HG03045 (cell line): ENCODE data around the gene FGG.

ENCODE experiments used
- ATAC-seq: cut with Tn5 transposase; IDR thresholded peaks from one replicate; pipeline ENCODE4 v1.9.1; 2021; ENCODE audit warnings: mild to moderate bottlenecking, moderate library complexity; ENCODE audit not compliant: unreplicated experiment

Gene FGG

DNA sequence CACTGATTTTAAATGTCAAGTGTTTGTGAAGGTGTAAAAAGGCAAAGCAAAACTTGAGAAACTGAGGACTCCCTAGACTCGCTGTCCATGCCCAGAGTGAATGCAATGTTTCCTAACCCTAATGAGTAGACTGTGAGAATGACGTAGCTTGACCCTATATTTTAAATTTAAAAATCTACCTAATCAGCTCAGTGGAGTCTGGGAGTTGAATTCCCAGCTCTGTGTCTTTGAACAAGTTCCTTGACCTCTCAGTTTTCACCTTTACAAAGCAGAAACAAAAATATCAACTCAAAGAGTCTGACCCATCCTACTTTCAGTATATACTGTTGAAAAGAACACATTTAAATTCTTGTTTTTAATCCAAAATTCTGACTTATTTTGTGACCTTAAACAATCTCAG is 24.3 kb downstream of the FGG start:
- ATAC-seq = no peak

DNA sequence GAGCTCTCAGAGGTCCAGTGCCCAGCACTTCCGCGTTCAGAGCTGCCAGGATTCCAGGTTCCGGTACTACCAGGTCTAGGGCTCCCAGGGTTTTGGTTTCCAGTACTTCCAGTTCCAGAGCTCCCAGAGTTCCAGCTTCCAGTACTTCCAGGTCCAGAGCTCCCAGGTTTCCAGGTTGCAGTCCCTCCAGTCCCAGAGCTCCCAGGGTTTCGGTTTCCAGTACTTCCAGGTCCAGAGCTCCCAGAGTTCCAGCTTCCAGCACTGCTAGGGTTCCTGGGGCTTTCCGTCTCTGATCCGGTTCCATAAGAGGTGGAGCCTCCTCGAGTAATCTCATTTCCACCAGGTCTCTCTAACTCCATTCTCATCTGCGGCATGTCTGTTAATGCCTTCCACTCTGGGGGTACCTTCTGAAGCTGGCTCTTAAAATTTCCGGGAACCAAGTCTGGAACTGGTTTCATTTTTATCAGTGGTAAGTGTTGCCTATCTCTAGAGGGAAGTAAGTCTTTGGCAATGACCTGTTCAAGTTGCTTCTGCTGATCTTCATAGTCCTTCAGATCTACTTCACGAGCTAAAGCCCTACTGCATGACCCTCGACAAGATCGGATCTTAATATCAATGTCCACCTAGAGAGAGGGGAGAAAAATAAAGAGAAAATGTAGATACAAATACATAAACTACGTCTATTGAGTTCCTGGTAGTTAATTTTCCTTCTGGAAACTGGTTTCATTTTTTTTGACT is 26.0 kb downstream of the FGG start:
- no peak for ATAC-seq

DNA sequence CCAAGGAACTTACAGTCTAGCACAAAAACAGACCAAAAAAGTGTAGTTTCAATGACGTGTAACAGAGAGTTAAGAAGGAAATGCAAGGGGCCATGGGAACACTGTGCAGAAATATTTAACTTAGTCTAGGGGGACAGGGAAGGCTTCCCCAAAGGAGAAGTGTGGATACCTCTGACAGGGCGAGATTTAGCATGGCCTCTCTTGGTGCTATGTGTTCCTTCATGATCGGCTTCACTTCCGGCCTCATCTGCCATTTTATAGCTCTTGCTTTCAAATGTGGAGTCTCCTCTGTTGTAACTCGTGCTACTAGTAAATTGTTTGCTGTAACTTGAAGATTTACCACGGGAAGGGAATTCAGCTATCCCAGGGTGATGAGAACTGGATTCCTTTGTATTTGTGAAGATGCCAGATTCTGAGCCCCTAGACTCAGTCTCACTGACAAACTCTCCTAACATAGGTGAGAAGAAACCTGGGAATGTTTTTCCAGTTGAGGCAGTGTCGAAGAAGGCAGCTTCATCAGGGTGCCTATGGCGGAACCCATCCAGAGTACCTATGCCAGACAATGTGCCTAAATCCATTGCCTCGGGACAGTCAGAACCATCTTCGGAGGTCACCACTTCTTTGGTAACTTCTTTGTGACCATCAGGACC is 27.0 kb downstream of the FGG start:
- ATAC-seq = no peak

DNA sequence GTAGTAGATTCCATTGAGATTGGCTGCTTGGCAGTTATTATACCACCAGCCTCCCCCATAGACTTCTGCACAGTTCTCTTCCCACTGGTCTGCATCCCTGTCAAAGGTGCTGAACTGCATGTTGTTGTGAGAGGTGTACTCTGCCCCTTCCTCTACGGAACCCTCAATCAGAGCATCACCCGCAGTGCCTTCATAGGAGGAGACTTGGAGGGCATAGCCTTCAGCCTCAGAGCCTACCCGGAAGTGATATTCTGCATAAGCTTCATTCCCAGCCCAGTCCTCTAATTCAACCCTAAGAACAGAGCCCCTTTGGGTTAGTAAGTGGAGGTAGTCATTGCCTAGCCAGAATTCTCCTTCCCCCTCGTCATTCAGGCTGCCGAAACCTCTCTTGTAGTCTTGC is 28.2 kb downstream of the FGG start:
- no peak for ATAC-seq

DNA sequence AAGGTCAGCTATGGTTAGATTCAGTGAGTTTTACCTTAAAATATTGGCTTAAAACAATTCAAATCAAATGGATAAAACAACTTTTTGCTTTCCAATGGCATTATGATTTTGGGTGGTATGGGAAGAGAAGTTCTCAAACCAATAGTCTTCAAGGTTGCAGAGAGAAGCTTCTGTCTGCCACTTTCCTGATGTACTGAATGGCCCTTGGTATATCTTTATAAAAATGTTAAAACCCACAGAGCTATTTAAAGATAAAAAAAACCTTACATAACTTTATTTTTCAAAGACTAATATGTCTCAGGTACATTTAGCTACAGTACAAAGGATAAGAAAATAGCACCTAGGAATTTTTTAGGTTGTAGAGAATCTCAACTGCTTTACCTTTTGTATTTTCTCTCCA is 28.8 kb downstream of the FGG start:
- no peak for ATAC-seq

DNA sequence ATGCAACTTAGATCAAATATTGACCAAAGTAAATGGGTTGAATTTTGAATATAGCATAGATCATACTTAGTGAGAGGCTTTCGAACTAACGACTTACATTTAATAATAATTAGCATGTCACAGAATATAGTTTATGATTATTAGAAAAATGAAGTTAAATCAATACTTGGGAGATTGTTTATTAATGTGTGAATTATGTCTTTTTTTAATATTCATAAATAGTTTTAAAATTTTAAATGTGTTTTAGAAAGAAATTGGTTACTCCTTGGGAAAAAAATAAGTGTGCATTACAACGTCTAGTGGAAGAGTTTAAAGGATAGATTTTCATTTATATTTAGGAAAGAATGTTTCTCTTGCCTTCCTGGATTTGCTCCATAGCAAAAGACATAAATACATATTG is 29.2 kb downstream of the FGG start:
- no peak for ATAC-seq

DNA sequence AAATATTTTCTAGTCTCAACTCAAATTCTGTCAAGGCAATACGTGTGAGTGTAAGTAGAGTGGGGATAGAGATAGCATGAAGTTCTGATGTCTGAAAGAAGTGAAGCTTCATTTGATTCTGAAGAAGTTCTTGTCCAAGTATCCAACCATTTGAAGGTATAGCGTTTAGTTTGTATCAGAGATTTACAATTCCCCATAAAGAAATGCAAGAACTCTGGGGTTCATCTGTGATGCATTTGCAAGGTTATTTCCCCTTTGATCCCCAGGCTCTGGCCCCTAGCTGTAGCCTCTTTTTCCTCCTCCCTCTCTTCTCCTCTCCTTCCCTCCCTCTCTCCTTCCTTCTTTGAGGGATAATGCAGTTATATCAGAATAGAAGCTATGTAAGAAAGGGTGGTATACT is 29.7 kb downstream of the FGG start:
- no peak for ATAC-seq

DNA sequence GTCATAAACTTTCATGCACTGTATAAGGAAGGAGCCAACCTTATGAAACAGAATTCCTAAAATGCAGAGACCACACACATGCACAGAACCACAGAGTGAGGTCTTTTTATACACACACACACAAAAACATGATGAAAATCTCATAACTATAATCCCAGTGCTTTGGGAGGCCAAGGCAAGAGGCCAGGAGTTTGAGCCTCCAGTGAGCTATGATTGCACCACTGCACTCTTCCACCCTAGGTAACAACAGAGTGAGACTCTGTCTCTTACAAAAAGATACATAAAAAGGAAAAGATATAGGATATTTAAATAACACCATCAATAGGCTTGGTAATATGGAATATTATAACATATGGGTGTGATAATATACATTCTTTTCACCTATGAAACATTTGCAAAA is 32.5 kb downstream of the FGG start:
- no peak for ATAC-seq

DNA sequence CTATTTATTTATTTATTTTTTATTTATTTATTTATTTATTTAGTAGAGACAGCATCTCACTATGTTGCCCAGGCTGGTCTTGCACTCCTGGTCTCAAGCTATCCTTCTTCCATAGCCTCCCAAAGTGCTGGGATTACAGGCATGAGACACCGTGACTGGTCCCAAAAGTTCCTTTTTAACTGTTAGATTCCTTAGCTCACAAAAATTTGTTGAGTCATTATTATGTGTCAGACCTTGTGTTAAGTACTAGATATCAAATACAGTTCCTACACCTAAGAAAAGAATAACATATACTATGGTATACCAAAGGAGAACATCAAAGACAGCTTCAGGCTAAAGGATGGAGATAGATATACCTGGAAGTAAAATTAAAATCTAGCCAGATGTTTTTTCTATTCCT is 33.5 kb downstream of the FGG start:
- ATAC-seq = no peak

DNA sequence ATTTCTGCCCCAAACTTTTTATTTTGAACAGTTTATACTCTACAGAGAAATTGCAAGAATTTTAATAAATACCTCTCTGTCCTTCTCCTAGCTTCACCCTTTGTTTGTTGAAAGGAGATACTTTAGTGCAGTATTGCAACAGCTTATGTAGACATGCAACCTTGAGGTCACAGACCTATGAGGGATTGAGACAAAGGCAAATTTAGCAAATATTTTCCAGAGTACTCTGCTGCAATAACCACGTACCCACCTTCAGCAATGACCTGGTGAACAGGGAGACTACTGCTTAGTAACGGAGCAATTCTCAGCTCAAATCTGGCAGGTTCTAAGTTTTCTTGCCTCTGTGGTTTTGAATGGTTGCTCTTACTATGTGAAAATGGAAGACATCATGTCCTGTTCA is 35.1 kb downstream of the FGG start:
- ATAC-seq = no peak

DNA sequence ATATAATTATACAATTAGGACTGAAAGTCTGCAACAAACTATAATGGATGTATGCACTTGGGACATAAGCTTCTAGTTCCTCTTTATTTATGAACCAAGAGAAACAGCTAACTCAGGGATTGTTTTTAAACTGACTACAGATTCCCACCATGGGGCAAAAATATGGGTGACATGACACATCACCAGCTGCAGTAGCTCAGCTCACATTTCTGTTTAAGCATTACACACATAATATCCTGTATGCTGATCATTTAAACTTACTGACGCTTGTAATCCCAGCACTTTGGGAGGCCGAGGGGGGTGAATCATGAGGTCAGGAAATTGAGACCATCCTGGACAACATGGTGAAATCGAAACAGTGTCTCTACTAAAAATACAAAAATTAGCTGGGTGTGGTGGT is 38.1 kb downstream of the FGG start:
- no peak for ATAC-seq

DNA sequence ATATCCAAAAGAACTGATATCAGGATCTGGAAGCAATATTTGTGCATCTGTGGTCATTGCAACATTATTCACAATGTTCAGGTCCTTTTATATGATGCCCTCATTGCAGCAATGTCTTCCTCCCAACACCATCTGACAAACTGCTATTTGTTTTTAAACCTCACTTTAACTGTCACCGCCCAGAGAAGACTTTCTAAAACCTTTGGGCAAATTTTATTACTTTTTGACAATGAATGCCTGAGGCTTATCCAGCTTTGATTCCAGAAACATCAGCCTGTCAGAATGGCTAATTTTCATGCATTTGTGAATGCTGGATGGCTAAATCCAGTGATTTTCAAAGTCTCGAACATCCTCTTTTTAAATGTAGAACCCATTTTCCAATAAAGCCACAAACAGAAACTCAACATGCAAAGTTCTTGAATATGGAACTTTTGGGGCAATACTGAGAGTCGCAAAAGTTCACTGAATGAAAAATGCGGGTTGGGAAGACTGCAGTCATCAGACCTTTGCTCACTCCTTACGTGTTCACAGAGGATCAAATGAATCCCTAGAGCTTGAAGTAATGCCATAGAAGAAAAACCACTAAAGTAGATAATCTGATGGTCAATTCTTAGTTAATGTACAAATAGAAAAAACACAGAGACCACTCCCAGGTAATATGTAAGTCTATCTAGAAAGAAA is 39.1 kb downstream of the FGG start:
- no peak for ATAC-seq

DNA sequence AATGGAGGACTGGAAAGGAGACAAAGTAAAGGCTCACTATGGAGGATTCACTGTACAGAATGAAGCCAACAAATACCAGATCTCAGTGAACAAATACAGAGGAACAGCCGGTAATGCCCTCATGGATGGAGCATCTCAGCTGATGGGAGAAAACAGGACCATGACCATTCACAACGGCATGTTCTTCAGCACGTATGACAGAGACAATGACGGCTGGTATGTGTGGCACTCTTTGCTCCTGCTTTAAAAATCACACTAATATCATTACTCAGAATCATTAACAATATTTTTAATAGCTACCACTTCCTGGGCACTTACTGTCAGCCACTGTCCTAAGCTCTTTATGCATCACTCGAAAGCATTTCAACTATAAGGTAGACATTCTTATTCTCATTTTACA is 42.9 kb downstream of the FGG start:
- no peak for ATAC-seq

DNA sequence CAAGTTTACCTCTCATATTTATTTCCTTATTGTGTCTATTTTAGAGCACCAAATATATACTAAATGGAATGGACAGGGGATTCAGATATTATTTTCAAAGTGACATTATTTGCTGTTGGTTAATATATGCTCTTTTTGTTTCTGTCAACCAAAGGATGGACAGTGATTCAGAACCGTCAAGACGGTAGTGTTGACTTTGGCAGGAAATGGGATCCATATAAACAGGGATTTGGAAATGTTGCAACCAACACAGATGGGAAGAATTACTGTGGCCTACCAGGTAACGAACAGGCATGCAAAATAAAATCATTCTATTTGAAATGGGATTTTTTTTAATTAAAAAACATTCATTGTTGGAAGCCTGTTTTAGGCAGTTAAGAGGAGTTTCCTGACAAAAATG is 43.4 kb downstream of the FGG start:
- ATAC-seq = no peak

DNA sequence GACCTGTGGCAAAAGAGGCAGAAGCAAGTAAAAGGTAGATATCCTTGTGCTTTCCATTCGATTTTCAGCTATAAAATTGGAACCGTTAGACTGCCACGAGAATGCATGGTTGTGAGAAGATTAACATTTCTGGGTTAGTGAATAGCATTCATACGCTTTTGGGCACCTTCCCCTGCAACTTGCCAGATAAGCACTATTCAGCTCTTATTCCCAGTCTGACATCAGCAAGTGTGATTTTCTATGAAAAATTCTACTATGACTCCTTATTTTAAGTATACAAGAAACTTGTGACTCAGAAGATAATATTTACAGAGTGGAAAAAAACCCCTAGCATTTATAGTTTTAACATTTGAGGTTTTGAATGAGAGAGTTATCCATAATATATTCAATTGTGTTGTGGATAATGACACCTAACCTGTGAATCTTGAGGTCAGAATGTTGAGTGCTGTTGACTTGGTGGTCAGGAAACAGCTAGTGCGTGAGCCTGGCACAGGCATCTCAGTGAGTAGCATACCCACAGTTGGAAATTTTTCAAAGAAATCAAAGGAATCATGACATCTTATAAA is 45.7 kb downstream of the FGG start:
- ATAC-seq = no peak

DNA sequence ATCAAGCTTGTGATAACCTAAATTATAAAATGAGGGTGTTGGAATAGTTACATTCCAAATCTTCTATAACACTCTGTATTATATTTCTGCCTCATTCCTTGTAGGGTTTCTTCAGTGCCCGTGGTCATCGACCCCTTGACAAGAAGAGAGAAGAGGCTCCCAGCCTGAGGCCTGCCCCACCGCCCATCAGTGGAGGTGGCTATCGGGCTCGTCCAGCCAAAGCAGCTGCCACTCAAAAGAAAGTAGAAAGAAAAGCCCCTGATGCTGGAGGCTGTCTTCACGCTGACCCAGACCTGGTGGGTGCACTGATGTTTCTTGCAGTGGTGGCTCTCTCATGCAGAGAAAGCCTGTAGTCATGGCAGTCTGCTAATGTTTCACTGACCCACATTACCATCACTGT is 46.8 kb downstream of the FGG start:
- no peak for ATAC-seq

DNA sequence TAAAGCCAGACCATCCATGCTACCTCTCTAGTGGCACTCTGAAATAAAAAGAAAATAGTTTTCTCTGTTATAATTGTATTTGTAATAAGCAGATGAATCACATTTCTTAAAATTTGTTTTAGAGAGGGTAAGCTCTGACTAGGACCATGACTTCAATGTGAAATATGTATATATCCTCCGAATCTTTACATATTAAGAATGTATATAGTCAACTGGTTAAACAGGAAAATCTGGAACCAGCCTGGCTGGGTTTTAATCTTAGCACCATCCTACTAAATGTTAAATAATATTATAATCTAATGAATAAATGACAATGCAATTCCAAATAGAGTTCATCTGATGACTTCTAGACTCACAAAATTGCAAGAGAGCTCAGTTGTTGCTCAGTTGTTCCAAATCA is 48.1 kb downstream of the FGG start:
- ATAC-seq = no peak

DNA sequence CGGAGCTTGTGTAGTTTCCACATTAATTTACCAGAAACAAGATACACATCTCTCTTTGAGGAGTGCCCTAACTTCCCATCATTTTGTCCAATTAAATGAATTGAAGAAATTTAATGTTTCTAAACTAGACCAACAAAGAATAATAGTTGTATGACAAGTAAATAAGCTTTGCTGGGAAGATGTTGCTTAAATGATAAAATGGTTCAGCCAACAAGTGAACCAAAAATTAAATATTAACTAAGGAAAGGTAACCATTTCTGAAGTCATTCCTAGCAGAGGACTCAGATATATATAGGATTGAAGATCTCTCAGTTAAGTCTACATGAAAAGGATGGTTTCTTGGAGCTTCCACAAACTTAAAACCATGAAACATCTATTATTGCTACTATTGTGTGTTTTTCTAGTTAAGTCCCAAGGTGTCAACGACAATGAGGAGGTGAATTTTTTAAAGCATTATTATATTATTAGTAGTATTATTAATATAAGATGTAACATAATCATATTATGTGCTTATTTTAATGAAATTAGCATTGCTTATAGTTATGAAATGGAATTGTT is 49.7 kb downstream of the FGG start, which contains the start of gene FGB:
FGB (plus strand) TSS at position 315 of the 558 bp plus-strand sequence; CDS start at position 323, 8 bp downstream.
- no peak for ATAC-seq

DNA sequence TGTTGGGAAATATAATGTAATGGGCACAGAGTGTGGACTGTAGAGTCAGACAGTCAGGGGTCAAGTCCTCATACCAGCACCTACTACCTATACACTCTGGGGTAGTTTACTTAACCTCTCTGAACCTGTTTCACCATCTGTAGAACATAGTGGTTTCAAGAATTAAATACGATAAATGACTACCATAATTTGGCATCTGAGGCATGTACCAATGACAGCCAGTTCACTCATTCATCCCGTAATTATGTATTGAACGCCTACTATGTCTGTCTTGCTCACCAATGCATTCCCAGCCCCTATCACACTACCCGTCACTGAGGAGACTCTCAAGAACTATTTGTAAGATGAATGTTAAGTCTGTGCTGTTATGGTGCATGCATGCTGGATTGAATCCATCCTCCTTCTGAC is 51.6 kb downstream of the FGG start:
- ATAC-seq = no peak

DNA sequence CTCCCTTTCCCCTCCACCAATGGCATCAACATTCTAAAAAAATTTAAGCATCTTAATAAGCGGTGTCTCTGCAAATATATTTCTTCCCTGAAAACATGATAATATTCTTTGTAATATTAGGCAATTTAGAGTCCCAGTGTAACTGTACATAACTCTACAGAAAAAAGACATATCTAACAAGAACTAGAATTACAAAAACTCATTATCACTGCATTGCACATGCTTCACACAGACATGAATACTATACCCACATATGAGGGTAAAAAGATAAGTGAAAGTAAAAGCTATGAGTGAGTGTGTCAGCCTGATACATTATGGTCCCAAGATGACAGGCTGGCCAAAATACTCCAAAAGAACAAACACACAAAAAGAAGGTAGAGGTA is 52.0 kb downstream of the FGG start:
- ATAC-seq = no peak
